Measurements from ENCODE around the gene CLCN1. TPM values are rescaled to one million over a fixed set of nuclear protein-coding genes. Genes with fewer than 3 reads are reported as not detected.

CLCN1 gene
- total and polyA plus RNA-seq, 2 donors = 0.09 to 0.57 TPM

DNA sequence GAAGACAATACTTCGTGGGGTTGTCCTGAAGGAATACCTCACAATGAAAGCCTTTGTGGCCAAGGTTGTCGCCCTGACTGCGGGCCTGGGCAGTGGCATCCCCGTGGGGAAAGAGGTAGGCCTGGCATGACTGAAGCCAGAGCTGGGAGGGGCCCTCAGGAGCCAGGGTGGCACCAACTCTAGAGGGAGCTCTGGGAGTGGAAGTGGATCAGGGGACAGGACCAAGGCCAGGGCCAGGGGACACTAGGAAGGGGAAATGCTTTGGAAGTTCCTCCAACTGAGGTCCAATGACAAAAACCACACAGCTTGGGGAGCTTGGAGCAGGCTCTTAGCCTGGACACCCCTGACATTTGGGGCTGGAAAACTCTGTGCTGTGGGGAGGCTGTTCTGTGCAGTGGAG is 5.8 kb downstream of the CLCN1 start:
- Histone ChIP-seq H3K4me3 (ENCODE audit: low read length in 2 of 2) (no peak overlapping the region), H3K27ac (ENCODE audit: low read depth in 1 of 2, low read length in 1 of 2) (no peak overlapping the region), H3K9me3 (ENCODE audit: control insufficient read depth in 2 of 2, insufficient read depth in 1 of 2, low read length in 1 of 2) (no peaks in the 10 kb centered on the region), H3K27me3 (ENCODE audit: control insufficient read depth in 2 of 2, insufficient read depth in 1 of 2, low read length in 1 of 2) (no peaks in the 10 kb centered on the region), H3K36me3 (ENCODE audit: control insufficient read depth in 2 of 2, insufficient read depth in 2 of 2, low read length in 1 of 2) (no peaks in the 10 kb centered on the region), H3K4me1 (ENCODE audit: control insufficient read depth in 2 of 2, insufficient read depth in 2 of 2, low read length in 2 of 2) (peaks cover 0 to 12% of the 10 kb centered on the region in 2 donors)
- no peak for DNase-seq (ENCODE audit: low read depth in 6 of 9, low spot score in 9 of 9)
- WGBS = 92% methylated on average over 4 of the region's 4 CpGs

GRCh38 chr7:143322760-143323633 is 7.1 kb downstream of the CLCN1 start:
- Histone ChIP-seq H3K4me1 (ENCODE audit: control insufficient read depth in 2 of 2, insufficient read depth in 2 of 2, low read length in 2 of 2) (peaks cover 0 to 8% of the 10 kb centered on the region in 2 donors), H3K4me3 (ENCODE audit: low read length in 2 of 2) (no peak overlapping the region), H3K36me3 (ENCODE audit: control insufficient read depth in 2 of 2, insufficient read depth in 2 of 2, low read length in 1 of 2) (no peaks in the 10 kb centered on the region), H3K9me3 (ENCODE audit: control insufficient read depth in 2 of 2, insufficient read depth in 1 of 2, low read length in 1 of 2) (no peaks in the 10 kb centered on the region), H3K27ac (ENCODE audit: low read depth in 1 of 2, low read length in 1 of 2) (no peak overlapping the region), H3K27me3 (ENCODE audit: control insufficient read depth in 2 of 2, insufficient read depth in 1 of 2, low read length in 1 of 2) (no peaks in the 10 kb centered on the region)
- no peak for DNase-seq (ENCODE audit: low read depth in 6 of 9, low spot score in 9 of 9)
- WGBS = 91% methylated on average over 23 of the region's 23 CpGs

- no peak for DNase-seq (ENCODE audit: low read depth in 6 of 9, low spot score in 9 of 9)
- no peaks in the 10 kb centered on the region for H3K36me3 ChIP-seq (ENCODE audit: control insufficient read depth in 2 of 2, insufficient read depth in 2 of 2, low read length in 1 of 2)
- no peak overlapping the region for H3K4me3 ChIP-seq (ENCODE audit: low read length in 2 of 2)
- no peaks in the 10 kb centered on the region for H3K9me3 ChIP-seq (ENCODE audit: control insufficient read depth in 2 of 2, insufficient read depth in 1 of 2, low read length in 1 of 2)
- WGBS = 93% methylated on average over 12 of the region's 12 CpGs
- H3K4me1 ChIP-seq (ENCODE audit: control insufficient read depth in 2 of 2, insufficient read depth in 2 of 2, low read length in 2 of 2) = peaks cover 0 to 8% of the 10 kb centered on the region in 2 donors
- no peak overlapping the region for H3K27ac ChIP-seq (ENCODE audit: low read depth in 1 of 2, low read length in 1 of 2)
- no peaks in the 10 kb centered on the region for H3K27me3 ChIP-seq (ENCODE audit: control insufficient read depth in 2 of 2, insufficient read depth in 1 of 2, low read length in 1 of 2)
These were observed 7.7 kb downstream of the CLCN1 start for GRCh38 chr7:143323653-143324052.

GRCh38 chr7:143325240-143325639 is 9.3 kb downstream of the CLCN1 start:
- DNase-seq (ENCODE audit: low read depth in 6 of 9, low spot score in 9 of 9) = no peak
- Histone ChIP-seq H3K27ac (ENCODE audit: low read depth in 1 of 2, low read length in 1 of 2) (no peak overlapping the region), H3K27me3 (ENCODE audit: control insufficient read depth in 2 of 2, insufficient read depth in 1 of 2, low read length in 1 of 2) (no peaks in the 10 kb centered on the region)

GRCh38 chr7:143327903-143328302 is 12.0 kb downstream of the CLCN1 start:
- 96% methylated on average over 5 of the region's 5 CpGs for WGBS
- H3K27ac ChIP-seq (ENCODE audit: low read depth in 1 of 2, low read length in 1 of 2) = no peak overlapping the region
- H3K27me3 ChIP-seq (ENCODE audit: control insufficient read depth in 2 of 2, insufficient read depth in 1 of 2, low read length in 1 of 2) = no peaks in the 10 kb centered on the region
- peaks cover 0 to 3% of the 10 kb centered on the region in 2 donors for H3K4me1 ChIP-seq (ENCODE audit: control insufficient read depth in 2 of 2, insufficient read depth in 2 of 2, low read length in 2 of 2)
- no peak overlapping the region for H3K4me3 ChIP-seq (ENCODE audit: low read length in 2 of 2)
- no peaks in the 10 kb centered on the region for H3K9me3 ChIP-seq (ENCODE audit: control insufficient read depth in 2 of 2, insufficient read depth in 1 of 2, low read length in 1 of 2)
- H3K36me3 ChIP-seq (ENCODE audit: control insufficient read depth in 2 of 2, insufficient read depth in 2 of 2, low read length in 1 of 2) = no peaks in the 10 kb centered on the region
- no peak for DNase-seq (ENCODE audit: low read depth in 6 of 9, low spot score in 9 of 9)

More at GRCh38 chr7:143325240-143325639, 9.3 kb downstream of the CLCN1 start:
- no peak overlapping the region for H3K4me3 ChIP-seq (ENCODE audit: low read length in 2 of 2)
- no peaks in the 10 kb centered on the region for H3K9me3 ChIP-seq (ENCODE audit: control insufficient read depth in 2 of 2, insufficient read depth in 1 of 2, low read length in 1 of 2)
- no peaks in the 10 kb centered on the region for H3K36me3 ChIP-seq (ENCODE audit: control insufficient read depth in 2 of 2, insufficient read depth in 2 of 2, low read length in 1 of 2)
- H3K4me1 ChIP-seq (ENCODE audit: control insufficient read depth in 2 of 2, insufficient read depth in 2 of 2, low read length in 2 of 2) = peaks cover 0 to 3% of the 10 kb centered on the region in 2 donors
- WGBS = 85% methylated on average over 2 of the region's 2 CpGs

- DNase-seq (ENCODE audit: low read depth in 6 of 9, low spot score in 9 of 9) = no peak
- Histone ChIP-seq H3K27me3 (ENCODE audit: control insufficient read depth in 2 of 2, insufficient read depth in 1 of 2, low read length in 1 of 2) (no peaks in the 10 kb centered on the region), H3K27ac (ENCODE audit: low read depth in 1 of 2, low read length in 1 of 2) (no peak overlapping the region), H3K4me3 (ENCODE audit: low read length in 2 of 2) (no peak overlapping the region), H3K36me3 (ENCODE audit: control insufficient read depth in 2 of 2, insufficient read depth in 2 of 2, low read length in 1 of 2) (no peaks in the 10 kb centered on the region), H3K4me1 (ENCODE audit: control insufficient read depth in 2 of 2, insufficient read depth in 2 of 2, low read length in 2 of 2) (no peaks in the 10 kb centered on the region), H3K9me3 (ENCODE audit: control insufficient read depth in 2 of 2, insufficient read depth in 1 of 2, low read length in 1 of 2) (no peaks in the 10 kb centered on the region)
- WGBS = 97% methylated on average over 10 of the region's 10 CpGs
These were observed 13.7 kb downstream of the CLCN1 start for GRCh38 chr7:143329471-143330170.

DNA sequence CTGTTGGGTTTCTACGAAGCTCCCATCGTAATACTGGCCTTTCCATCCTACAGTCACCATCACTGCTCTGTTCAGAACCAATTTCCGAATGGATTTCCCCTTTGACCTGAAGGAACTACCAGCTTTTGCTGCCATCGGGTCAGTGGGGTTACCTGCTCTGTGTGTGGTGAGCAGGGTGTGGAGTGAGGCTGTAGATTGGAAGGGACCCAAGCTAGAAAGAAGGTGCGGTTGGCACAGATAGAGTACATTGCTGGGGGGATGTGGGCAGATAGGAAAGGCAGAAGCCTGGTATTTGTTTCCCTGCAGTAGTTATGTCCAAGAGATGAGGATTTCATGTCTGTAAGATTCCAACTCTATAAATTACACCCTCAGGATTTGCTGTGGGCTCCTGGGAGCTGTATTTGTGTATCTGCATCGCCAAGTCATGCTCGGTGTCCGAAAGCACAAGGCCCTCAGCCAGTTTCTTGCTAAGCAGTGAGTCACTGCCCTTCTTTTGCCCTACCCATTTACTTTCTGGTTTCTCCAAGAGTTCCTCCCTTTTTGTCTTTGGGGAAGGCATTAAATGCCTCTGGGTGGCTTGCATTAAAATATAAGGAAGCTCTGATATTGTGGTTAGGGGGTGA is 15.4 kb downstream of the CLCN1 start:
- Histone ChIP-seq H3K36me3 (ENCODE audit: control insufficient read depth in 2 of 2, insufficient read depth in 2 of 2, low read length in 1 of 2) (no peaks in the 10 kb centered on the region), H3K4me1 (ENCODE audit: control insufficient read depth in 2 of 2, insufficient read depth in 2 of 2, low read length in 2 of 2) (no peaks in the 10 kb centered on the region), H3K4me3 (ENCODE audit: low read length in 2 of 2) (no peak overlapping the region), H3K27ac (ENCODE audit: low read depth in 1 of 2, low read length in 1 of 2) (no peak overlapping the region), H3K27me3 (ENCODE audit: control insufficient read depth in 2 of 2, insufficient read depth in 1 of 2, low read length in 1 of 2) (no peaks in the 10 kb centered on the region), H3K9me3 (ENCODE audit: control insufficient read depth in 2 of 2, insufficient read depth in 1 of 2, low read length in 1 of 2) (no peaks in the 10 kb centered on the region)
- no peak for DNase-seq (ENCODE audit: low read depth in 6 of 9, low spot score in 9 of 9)
- WGBS = 97% methylated on average over 8 of the region's 8 CpGs

- WGBS = 89% methylated on average over 1 of the region's 1 CpG
- DNase-seq (ENCODE audit: low read depth in 6 of 9, low spot score in 9 of 9) = no peak
- H3K9me3 ChIP-seq (ENCODE audit: control insufficient read depth in 2 of 2, insufficient read depth in 1 of 2, low read length in 1 of 2) = no peaks in the 10 kb centered on the region
- H3K4me3 ChIP-seq (ENCODE audit: low read length in 2 of 2) = no peak overlapping the region
- no peaks in the 10 kb centered on the region for H3K27me3 ChIP-seq (ENCODE audit: control insufficient read depth in 2 of 2, insufficient read depth in 1 of 2, low read length in 1 of 2)
- H3K27ac ChIP-seq (ENCODE audit: low read depth in 1 of 2, low read length in 1 of 2) = no peak overlapping the region
- H3K4me1 ChIP-seq (ENCODE audit: control insufficient read depth in 2 of 2, insufficient read depth in 2 of 2, low read length in 2 of 2) = no peaks in the 10 kb centered on the region
- H3K36me3 ChIP-seq (ENCODE audit: control insufficient read depth in 2 of 2, insufficient read depth in 2 of 2, low read length in 1 of 2) = no peaks in the 10 kb centered on the region
These were observed 18.3 kb downstream of the CLCN1 start for GRCh38 chr7:143334244-143334643.

GRCh38 chr7:143337216-143337615 is 21.3 kb downstream of the CLCN1 start:
- WGBS = 95% methylated on average over 3 of the region's 3 CpGs

More at GRCh38 chr7:143337216-143337615, 21.3 kb downstream of the CLCN1 start:
- Histone ChIP-seq H3K27ac (ENCODE audit: low read depth in 1 of 2, low read length in 1 of 2) (no peak overlapping the region), H3K4me1 (ENCODE audit: control insufficient read depth in 2 of 2, insufficient read depth in 2 of 2, low read length in 2 of 2) (no peaks in the 10 kb centered on the region), H3K36me3 (ENCODE audit: control insufficient read depth in 2 of 2, insufficient read depth in 2 of 2, low read length in 1 of 2) (no peaks in the 10 kb centered on the region), H3K4me3 (ENCODE audit: low read length in 2 of 2) (no peak overlapping the region), H3K9me3 (ENCODE audit: control insufficient read depth in 2 of 2, insufficient read depth in 1 of 2, low read length in 1 of 2) (no peaks in the 10 kb centered on the region), H3K27me3 (ENCODE audit: control insufficient read depth in 2 of 2, insufficient read depth in 1 of 2, low read length in 1 of 2) (no peaks in the 10 kb centered on the region)
- no peak for DNase-seq (ENCODE audit: low read depth in 6 of 9, low spot score in 9 of 9)
